Measurements from ENCODE around the gene UROC1. TPM values are rescaled to one million over a fixed set of nuclear protein-coding genes. Genes with fewer than 3 reads are reported as not detected.

The UROC1 gene
- total RNA-seq, 1 experiment from 2014 or later = not detected

- no CpG with 5 or more reads among the region's 5 CpGs for WGBS (ENCODE audit: extremely low coverage, insufficient read length, low lambda C conversion rate)
- peaks cover 15 to 22% of the 10 kb centered on the region in 2 experiments for H3K4me1 Mint-ChIP-seq
- H3K27me3 Mint-ChIP-seq (ENCODE audit: low read depth) = no peaks in the 10 kb centered on the region
- Histone ChIP-seq H4K20me1 (ENCODE audit: control insufficient read depth, insufficient read depth, insufficient read length) (no peaks in the 10 kb centered on the region), H3K56ac (ENCODE audit: insufficient read length, low read depth, low read length) (no peak overlapping the region), H3K14ac (ENCODE audit: insufficient read depth, low read length) (no peak overlapping the region), H2BK120ac (ENCODE audit: low read depth, low read length, poor library complexity, severe bottlenecking) (no peak overlapping the region), H2BK20ac (ENCODE audit: low read depth, low read length, poor library complexity, severe bottlenecking) (no peak overlapping the region), H4K5ac (ENCODE audit: insufficient read length, low read depth, low read length) (no peak overlapping the region), H3T11ph (ENCODE audit: low read length) (no peak overlapping the region), H2AK5ac (ENCODE audit: insufficient read length, low read length) (no peak overlapping the region), H3K27ac (ENCODE audit: insufficient read length, low read depth, low read length) (no peak overlapping the region), H3K4ac (ENCODE audit: low read depth, low read length) (no peak overlapping the region), H3K9ac (ENCODE audit: extremely low read depth, insufficient read length, low read length) (no peak overlapping the region), H3K23ac (ENCODE audit: insufficient read length, low read depth, low read length) (no peak overlapping the region), H3K4me2 (ENCODE audit: insufficient read depth, insufficient read length, low read length) (no peak overlapping the region), H4K8ac (replicated peaks; ENCODE audit: insufficient read length, low read depth, low read length) (no peak overlapping the region), H3K79me2 (ENCODE audit: insufficient read depth, low read length) (no peaks in the 10 kb centered on the region), H2AFZ (ENCODE audit: low read length) (no peak overlapping the region), H3K4me1 (ENCODE audit: insufficient read depth, low read length) (peaks cover 3% of the 10 kb centered on the region; the same call in 1 of the 2 replicates), H3K9me3 (ENCODE audit: control insufficient read depth, low read depth, low read length) (no peaks in the 10 kb centered on the region), H3K18ac (ENCODE audit: insufficient read length, low read depth, low read length) (no peak overlapping the region), H3K79me1 (ENCODE audit: insufficient read depth, low read depth, low read length, poor library complexity, severe bottlenecking) (no peaks in the 10 kb centered on the region), H2BK12ac (ENCODE audit: insufficient read length, low read depth, low read length) (no peak overlapping the region), H4K91ac (ENCODE audit: insufficient read length, low read depth, low read length) (no peak overlapping the region), H3K27me3 (ENCODE audit: insufficient read depth, low read length) (no peaks in the 10 kb centered on the region), H2BK5ac (ENCODE audit: insufficient read length, low read length) (no peak overlapping the region), H3K23me2 (ENCODE audit: insufficient read length, low read depth, low read length, poor library complexity, severe bottlenecking) (no peaks in the 10 kb centered on the region), H2BK15ac (ENCODE audit: low read depth, low read length) (no peak overlapping the region)
- H3K36me3 Mint-ChIP-seq (ENCODE audit: insufficient read depth in 1 of 3, low read depth in 3 of 3) = no peaks in the 10 kb centered on the region
- DNase-seq = no peak
- H3K4me3 Mint-ChIP-seq = no peak overlapping the region
- H3K27ac Mint-ChIP-seq = no peak overlapping the region
- TF ChIP-seq CTCF (conservative IDR thresholded peaks at IDR 0.05) = no peak
- H3K9me3 Mint-ChIP-seq = no peaks in the 10 kb centered on the region
These were observed 16.5 kb downstream of the UROC1 start for GRCh38 chr3:126501054-126501453.
